HG02763 (cell line): ENCODE results near the gene TAF1B.

Experiments
- ATAC-seq: cut with Tn5 transposase; IDR thresholded peaks from one replicate; pipeline ENCODE4 v1.9.1; 2021; ENCODE audit warnings: mild to moderate bottlenecking, moderate library complexity; ENCODE audit not compliant: unreplicated experiment

TAF1B gene

DNA sequence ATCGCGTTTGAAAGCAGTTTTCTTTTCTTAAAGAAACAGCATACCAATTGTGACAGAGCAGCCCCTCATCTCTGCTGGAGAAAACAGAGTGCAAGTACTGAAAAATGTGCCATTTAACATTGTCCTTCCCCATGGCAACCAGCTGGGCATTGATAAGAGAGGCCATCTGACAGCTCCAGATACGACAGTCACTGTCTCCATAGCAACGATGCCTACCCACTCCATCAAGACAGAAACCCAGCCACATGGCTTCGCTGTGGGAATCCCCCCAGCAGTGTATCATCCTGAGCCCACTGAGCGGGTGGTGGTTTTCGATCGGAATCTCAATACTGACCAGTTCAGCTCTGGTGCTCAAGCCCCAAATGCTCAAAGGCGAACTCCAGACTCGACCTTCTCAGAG, 117.7 kb downstream of the TAF1B start:
- no peak for ATAC-seq

DNA sequence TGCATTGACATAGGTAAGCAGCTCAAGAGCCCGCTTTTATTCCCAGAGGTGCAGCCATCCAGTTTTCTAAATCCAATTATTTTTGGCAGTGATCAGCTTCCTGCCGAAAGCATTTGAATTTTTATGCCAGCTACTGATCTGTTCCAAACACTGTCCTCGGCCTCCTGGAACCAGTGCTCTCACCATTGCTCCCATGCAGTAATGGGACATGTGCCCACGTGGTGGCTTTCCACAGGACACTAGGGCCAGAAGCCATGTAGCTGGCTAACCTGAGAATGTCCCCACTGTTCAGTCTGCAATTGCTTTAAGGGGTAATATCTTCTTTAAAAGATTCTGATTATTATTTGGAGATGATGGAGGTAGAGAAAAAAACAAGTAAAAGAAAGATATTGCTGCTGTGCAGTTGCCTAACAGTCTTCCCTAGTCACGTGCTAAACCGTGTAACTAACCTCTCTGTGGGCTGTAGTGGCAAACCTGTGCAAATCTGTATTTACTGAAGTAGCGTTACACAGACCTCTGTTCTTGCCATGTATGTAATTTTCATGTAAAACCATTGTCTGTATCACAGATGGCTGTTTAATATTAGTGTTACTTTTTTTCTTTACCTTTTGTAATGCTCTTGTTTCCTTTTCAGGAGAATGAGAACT, 121.2 kb downstream of the TAF1B start:
- no peak for ATAC-seq

DNA sequence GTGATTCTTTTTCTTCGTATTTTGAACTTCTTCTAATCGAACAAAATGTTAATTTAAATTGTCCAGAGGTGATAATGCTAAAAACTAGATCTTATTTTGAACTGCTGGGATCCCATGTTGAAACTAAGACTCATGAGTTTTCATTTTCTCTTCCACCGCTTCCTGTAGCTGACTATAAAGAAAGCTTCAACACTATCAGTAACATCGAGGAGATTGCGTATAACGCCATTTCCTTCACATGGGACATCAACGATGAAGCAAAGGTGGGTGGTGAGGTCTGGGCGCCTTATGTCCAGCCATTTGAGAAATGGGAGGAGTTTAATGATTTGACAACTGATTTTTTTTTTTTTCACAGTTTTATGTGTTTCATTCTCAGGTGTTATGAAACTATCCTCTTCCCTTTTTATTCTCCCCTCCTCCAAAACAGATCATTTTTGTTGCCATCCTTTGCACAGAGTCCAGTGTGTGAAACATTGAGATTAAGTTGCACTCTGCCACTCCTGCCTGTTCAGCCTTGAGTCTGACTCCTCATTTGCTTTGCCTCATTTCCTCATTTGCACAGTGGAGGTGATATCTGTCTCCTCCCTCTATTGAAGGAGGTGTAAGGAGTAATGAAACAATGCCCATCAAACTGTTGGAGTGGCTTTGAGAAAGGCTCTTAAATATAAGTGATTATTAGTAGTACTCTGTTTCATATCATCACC, 122.0 kb downstream of the TAF1B start:
- no peak for ATAC-seq

DNA sequence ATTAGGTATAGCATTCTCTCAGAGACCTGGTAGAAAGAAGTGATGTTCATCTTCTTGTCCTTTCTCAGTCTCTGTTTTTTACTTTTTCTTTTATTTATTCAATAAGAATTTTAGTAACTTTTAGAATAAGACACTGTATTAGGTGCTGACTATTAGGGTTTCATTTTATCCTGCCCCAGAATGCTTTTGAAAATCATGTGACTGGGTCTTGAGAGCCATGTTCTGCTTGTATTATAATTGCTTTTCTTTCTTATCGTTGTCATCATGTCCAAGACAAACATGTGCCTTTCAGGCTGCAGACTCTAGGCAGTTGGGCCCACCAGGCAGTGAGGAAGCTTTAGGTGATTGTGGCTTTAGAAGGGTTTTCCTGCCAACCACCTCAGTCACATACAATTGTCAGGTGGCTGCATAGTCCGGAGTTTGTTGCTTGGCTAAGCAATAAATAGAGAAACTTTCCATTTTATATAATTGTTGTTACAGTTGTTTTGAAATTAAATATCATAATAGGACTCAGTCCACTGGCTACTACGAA, 123.3 kb downstream of the TAF1B start:
- ATAC-seq: no peak

DNA sequence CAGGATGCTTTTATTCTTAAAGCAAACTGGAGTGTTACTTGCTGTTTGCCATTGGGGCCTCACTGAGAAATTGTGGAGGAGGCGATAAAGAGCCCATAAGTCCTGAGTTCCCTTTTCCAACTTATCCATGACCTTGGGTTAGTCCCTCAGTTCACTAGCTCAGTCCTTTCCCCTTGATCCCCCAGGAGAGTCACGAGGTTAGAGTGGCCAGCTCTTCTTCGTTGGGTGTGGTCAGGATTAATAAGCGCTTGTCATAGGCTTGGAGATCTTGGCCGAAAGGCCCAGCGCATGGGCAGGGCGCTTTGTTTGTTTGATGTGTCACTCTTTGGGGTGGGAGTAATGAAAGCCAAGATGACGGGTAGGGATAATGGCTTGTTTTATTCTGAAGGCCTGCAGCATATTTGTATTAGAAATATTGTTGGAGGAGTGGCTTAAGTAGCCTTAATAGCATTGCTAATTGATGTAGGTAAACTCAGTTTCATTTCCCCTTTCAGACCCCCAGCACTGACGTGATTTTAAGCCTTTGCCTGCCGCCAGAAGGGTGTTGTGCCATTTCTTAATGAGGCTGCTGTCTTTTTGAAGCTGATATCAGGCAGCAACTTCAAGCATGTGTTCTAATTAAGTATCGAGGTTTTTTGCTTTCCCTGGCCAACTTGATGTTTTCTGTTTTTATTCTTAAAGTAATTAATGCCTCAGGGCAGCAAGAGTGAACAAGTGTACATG, 123.9 kb downstream of the TAF1B start:
- ATAC-seq: no peak

DNA sequence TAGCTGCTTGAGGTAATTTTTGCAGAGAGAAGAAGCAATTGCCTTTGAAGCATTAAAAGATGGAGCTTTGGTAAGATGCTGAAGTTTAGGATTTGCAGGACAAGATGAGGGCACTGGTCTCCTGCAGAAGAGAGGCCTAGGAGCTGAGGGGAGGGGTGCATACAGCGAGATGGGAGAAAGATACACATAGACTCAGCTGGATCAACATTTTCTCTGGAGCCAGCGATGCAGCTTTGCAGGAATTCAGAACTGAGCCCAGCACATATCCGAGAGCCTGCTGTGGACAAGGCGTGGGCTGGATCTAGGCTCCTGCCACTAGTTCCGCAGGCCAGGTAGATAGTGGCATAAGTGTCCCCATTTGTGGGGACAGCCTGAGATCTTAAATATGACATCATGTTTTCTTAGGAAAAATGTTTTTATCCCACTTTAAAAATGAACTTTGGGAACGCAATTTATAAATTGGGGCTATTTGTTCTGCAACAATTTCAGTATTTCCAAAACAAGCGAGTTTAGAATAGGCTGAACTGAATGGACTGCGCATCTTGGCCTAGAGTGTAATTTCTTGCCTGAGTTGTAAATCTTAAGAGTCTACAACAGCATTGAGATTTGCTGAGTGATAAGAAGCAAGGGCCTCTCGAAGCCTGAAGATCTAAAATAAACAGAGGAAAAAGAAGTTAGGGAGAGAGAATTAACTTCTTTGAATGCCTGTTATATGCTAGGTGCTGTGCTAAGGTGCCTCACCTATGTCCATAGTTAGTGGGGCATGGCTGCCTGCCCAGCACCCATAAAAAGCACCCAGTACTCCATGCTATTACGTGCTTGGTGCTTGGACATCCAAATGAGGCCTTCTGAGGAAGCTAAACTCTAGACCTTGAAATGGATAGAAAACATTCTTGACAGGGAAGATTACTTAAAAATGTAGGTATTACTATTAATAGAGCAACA, 125.6 kb downstream of the TAF1B start:
- no peak for ATAC-seq

DNA sequence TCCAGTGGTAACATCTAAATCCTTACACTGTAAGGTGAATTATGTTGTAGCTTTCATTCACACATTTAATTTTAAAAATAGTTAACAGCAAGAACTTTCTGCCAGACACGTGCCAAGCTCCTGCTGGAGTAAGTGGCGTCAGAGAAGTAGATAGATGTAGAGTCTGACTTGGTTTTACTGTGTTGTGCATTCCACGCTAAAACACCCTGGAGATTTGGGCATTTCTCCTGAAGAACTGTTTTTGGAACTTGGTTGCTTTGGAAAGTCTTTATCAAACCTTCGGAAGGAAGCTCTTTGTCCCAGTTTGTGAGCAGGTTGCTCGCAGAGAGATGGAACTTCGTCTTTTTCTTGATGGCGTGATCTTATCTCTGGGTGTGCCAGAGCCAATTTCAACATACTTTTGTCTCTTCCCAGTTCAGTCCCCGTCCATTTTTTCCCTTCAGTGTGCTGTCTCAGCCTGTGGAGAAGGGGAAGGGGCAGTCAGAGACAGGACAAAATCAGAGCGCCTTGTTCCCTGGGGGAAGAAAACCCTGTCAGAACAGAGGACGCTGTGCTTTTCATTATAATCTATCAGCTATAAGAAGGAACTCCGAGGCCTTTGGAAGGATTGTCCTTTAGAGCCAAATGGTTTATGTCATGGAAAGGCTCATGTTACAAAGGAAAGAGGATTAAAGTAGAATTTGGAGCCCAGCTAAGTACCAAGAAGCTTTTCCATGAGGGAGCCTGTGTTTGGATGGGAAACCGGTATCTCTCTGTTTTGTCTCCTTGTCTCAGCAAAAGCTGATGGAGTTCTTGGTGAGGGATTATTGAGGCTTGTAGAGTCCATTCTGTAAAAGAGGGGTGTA, 127.1 kb downstream of the TAF1B start:
- no peak for ATAC-seq

DNA sequence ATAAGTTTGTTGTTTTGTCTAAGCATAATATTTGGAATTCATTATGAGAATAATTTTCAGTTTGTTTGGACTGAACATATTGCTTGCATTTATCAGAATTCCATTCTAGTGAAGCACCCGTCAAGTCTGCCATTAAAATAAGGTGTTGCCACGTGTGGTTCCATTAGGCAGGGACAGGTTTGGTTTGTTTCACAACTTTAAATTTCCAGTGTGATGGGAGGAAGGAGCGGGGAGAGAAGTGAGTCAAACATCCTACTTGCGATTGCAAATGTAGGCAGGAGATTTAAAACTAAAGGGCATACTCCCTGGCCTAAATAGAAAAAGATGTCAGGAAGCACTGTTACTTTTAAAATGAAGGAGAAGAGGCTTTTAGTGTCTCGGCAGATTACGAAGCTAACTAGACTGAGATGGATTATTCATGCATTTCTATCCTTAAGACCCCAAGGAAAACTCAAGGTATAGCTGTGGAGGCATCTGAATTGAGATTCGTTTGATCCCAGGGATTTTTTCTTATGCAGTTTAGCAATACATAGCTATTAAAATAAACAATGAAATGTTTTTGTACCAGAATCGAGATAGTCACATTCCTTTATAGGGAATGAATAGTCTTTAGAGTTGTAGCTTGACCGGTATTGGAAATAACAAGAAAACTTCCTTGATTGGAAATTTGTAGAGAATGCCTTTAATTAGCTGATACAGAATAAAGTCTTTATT, 128.0 kb downstream of the TAF1B start:
- no peak for ATAC-seq

DNA sequence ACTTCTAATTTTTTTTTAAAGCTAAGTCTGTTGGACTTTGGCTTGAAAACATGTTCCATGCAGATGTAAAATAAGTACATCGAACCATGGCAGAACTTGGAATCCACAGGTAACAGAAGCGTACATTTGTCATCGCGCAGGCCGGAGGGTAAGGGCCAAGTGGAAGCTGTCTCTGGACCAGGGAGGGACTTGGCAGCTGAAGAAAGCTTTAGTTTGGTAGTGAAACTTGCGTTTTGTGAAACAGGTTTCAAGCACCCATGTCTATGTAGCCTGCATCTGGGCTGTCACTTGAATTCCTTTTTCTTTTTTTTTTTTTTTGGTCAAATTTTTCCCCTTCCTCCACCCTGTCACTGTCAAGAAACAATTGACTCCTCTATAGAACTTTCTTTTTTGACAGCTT, 128.6 kb downstream of the TAF1B start:
- no peak for ATAC-seq

DNA sequence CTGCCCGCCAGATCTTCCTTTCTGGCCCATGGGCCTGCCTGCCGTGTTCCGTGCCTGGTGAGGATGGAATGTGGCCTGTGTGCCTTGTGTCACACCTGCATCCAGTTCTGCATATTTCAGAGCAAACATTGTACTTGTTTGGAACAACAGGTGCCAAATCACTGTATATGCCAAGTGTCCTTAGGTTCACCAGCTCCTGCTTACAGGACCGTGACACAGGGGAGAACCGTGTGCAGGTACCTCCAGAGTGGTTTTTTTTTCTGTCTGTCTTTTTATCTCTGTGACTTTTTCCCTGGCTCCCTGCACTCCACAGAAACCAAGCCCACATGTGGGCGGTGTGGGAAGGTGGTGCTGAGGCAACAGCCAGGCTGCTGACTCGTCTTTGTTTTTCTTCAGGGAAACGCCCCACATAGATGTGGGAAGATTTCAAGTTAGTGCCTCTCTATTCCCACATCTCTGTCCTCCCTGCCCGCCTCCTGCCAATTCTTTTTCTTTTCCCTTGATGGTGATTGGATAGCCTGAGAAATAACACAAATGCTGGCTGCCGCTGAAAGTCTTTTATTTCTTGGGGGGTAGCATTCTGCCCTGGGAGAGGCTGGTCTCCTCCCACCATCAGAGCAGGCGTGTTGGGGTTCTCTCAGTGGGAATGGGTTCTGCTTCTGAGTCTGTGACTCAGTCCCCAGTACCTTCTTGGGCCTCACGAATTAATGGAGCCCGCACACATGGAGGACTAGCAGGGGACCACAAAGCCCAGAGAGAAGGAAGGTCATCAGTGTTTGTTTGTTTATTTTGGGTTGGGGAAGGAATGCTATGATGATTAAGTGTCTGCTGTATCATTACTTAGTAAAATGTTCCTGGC, 129.6 kb downstream of the TAF1B start:
- ATAC-seq: no peak

DNA sequence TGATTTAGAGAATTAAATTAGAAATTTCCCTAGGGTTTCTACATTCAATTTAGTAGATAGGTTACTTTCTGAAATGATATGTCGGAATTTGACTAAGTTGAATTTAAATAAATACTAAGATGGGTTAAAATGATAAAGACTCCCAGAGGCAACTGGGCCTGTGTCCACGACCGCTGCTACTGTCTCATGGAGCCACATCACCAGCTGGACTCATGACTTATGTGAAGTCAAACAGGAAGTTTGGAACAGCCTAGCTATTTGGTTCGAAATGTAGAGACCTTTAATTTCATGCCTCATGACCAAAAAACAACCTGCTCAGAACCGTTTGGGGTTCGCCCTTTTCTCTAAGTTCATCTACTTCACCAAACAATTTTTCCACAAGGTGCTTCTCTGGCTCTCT, 130.4 kb downstream of the TAF1B start:
- no peak for ATAC-seq

DNA sequence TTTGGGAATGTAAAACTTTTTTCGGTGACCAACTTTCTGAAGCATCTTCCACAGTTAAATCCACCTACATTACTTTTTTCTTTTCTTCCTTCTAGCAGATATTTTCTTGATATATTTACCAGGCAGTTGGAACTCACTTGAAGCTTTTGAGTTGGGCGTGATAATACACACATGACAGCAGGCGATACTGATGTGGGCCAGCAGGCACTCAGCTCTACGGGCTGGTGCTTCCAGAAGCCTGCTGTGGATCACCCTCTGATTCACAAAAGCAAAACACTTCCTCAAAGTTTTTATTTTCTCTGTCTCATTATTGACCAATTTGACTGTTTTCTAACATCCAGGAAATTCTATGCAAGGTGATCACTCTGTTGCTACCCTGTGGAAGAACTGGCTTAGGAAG, 131.1 kb downstream of the TAF1B start:
- ATAC-seq: no peak

DNA sequence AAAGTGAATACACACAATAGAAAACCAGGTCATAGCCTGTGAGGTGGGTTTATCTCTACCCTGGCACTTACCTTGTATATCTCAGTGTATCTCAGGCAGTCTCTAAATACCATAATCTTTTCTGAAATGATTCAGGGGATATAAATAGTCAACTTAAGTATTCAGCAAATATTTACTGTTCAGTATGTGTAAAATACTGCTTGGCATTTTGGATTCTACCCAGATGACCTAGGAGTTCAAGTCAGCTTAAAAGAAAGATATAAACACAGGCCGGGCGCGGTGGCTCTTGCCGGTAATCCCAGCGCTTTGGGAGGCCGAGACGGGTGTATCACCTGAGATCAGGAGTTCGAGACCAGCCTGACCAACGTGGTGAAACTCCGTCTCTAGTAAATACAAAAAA, 132.1 kb downstream of the TAF1B start:
- no peak for ATAC-seq

DNA sequence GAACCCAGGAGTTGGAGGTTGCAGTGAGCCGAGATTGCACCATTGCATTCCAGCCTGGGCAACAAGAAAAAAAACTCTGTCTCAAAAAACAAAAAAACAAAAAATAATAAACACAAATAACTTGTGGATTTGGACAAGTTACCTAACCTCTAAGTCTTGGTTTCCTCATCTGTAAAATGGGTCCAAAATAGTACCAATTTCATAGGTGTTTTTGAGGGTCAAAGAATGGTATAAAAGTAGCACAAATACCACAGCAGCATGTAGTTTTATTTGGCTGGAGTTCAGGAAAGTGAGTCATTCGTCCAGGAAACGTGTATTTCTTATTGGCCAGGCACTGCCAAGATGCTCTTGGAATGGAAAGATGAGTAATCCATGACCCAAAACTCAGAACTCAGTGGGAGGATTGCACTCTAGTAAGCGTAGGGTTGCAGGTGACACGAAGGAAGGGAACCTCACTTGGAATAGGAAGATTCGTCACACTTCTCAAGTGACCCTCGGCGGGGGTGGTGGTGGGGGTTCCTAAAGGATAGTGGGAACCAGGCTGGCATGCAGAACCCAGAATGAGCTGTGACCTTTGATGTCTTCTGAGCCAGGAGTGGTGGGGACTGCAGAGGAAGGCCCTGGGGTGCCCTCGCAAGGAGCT, 132.7 kb downstream of the TAF1B start:
- no peak for ATAC-seq

DNA sequence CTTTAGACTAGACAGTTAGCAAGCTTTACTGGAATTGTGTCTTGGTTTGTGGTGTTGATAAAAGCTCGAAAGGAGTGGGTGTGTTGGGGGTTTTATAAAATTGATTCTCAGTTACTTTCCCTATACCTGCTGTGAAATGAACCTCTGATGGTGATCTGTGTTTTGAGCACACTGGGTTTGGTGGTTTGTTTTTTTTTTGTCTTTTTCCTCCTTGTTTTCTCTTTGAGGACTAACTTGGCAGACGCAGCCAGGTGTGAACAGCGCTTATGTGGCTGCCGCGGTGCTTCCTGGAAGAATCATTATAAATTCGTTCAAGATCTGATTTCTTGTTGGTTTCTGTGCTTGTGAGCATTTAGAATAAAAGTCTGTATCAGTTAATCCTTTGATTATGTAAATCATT, 136.7 kb downstream of the TAF1B start:
- no peak for ATAC-seq

DNA sequence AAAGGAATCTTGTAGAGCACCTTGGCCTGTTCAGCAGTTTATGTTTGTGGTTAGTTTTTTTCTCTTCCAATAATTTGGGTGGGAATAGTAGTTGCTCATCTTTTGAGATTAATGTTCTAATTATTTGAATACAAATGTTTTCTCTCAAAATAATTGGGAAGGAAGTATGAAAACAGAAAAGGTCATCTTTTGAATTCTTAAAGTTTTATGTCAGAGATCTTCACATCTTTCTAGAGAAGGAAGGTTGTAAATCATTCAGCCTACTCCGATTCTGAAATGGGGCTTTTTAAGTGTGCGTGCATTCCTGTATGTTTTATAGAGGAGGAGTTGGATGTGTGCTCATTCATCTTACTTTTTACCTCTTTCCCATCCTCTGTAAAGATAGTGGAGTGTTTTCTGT, 137.2 kb downstream of the TAF1B start:
- no peak for ATAC-seq

DNA sequence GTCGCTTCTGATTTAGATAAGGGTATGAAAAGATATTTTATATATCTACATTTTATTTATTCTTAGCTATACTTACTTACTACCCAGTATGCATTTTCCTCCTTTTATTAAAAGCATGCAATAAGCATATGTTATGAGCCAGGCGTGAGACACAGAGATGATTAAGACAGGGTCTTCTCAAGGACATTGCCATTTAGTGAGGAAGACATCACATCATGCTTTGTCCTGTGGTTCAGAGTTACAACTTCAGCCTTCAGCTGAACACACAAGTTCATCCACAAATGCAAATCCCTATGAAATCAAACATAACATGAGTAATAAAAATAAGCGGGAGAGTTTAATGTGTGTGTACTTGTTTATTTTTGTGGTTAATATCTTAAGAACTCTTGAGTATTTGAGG, 138.4 kb downstream of the TAF1B start:
- ATAC-seq: no peak

DNA sequence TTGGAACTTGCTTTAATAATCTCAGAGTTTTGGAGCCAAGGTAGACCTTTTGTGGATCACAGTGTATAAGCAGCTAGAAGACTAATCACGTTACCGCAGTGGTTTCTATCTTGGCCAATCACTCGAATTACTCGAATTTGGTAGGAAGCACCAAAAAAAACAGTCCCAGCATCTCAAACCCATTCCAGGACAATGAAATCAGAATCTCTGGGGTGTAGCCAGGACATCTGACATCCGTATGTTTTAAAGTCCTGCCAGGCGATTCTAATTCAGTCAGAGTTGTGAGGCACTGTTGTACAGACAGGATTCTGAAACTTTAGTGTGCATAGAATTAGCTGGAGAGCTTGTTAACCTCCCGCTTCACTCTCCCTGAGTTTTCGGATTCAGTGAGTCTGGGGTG, 139.0 kb downstream of the TAF1B start:
- no peak for ATAC-seq
